Tibial nerve (tissue), 4 donors: Measurements from ENCODE around the gene STIM1.

ENCODE experiments used
- CTCF ChIP-seq, 5 experiments: fragments of 200-600 bp in 3 of 5; fragments of 450-650 bp in 2 of 5; sonication (generic) in 3 of 5; IDR thresholded peaks; one replicate each; pipeline ENCODE4 v1.5.1; 2016 to 2019; ENCODE audit warnings: antibody characterized with exemption in 5 of 5, mild to moderate bottlenecking in 3 of 5, moderate library complexity in 2 of 5
- EP300 ChIP-seq, 2 donors: sonication (generic); formaldehyde crosslinking; IDR thresholded peaks; one replicate each; pipeline ENCODE4 v1.6.1; 2017; ENCODE audit warnings: antibody characterized with exemption in 2 of 2, mild to moderate bottlenecking in 1 of 2
- POLR2A ChIP-seq, 2 donors: fragments of 450-650 bp; IDR thresholded peaks; one replicate each; pipeline ENCODE4 v1.6.1; 2017; ENCODE audit warnings: antibody characterized with exemption in 2 of 2, mild to moderate bottlenecking in 2 of 2, moderate library complexity in 2 of 2

GRCh38 chr11:3838504-3838903, 17.0 kb upstream of the STIM1 start:
- TF ChIP-seq CTCF (IDR thresholded peaks at IDR 0.05) (no peak), POLR2A (IDR thresholded peaks at IDR 0.05) (no peak), EP300 (IDR thresholded peaks at IDR 0.05) (no peak)
